OCI-LY3 (cell line): ENCODE results near the gene ZNF518B.
A peak's percentile ranks its signal among the peaks of the same experiment; 100 is the strongest.

Source experiments
- H2AFZ ChIP-seq: fragments of 200-600, 300-600 bp; shearing (Covaris generic); 2 replicates; pipeline ENCODE4 v1.6.0; 2014; ENCODE audit warnings: antibody characterized with exemption, low read depth, low read length
- H3K27ac ChIP-seq: fragments of 200-600, 300-600 bp; sonication (generic); 2 replicates; pipeline ENCODE4 v1.5.1; 2014; ENCODE audit warnings: mild to moderate bottlenecking, low read length, moderate library complexity, mixed read lengths
- H3K27me3 ChIP-seq: fragments of 200-600, 300-600 bp; sonication (generic); 2 replicates; pipeline ENCODE4 v1.6.1; 2014; ENCODE audit warnings: low read depth, low read length, mixed read lengths
- H3K36me3 ChIP-seq: fragments of 200-600, 300-600 bp; sonication (generic); replicated peaks from 2 replicates; pipeline ENCODE3; 2014; ENCODE audit warnings: low read depth, low read length, mixed read lengths
- H3K4me1 ChIP-seq: fragments of 300-600, 200-600 bp; sonication (generic); 2 replicates; pipeline ENCODE4 v1.6.1; 2014; ENCODE audit warnings: low read length, mixed read lengths
- H3K4me2 ChIP-seq: fragments of 200-600, 300-600 bp; sonication (generic); 2 replicates; pipeline ENCODE4 v1.6.1; 2014; ENCODE audit warnings: low read length, mixed read lengths
- H3K4me3 ChIP-seq: fragments of 300-600, 200-600 bp; sonication (generic); 2 replicates; pipeline ENCODE4 v1.5.1; 2014; ENCODE audit warnings: antibody characterized with exemption, mild to moderate bottlenecking, low read length, moderate library complexity
- H3K79me2 ChIP-seq: fragments of 300-600, 200-600 bp; shearing (Covaris generic); 2 replicates; pipeline ENCODE4 v1.6.1; 2014; ENCODE audit warnings: mild to moderate bottlenecking, low read length, mixed read lengths
- H3K9ac ChIP-seq: fragments of 300-600, 200-600 bp; shearing (Covaris generic); 2 replicates; pipeline ENCODE4 v1.6.0; 2014; ENCODE audit warnings: mild to moderate bottlenecking, low read length, moderate library complexity
- H3K9me3 ChIP-seq: fragments of 200-600, 300-600 bp; shearing (Covaris generic); 2 replicates; pipeline ENCODE4 v1.6.1; 2014; ENCODE audit warnings: low read length, mixed read lengths; ENCODE audit not compliant: insufficient read depth
- H4K20me1 ChIP-seq: fragments of 200-600, 300-600 bp; sonication (generic); 2 replicates; pipeline ENCODE4 v1.6.1; 2016; ENCODE audit warnings: low read length, mixed read lengths; ENCODE audit not compliant: insufficient read depth
- CTCF ChIP-seq: fragments of 200-600, 300-600 bp; sonication (generic); IDR thresholded peaks from 2 replicates; pipeline ENCODE4 v1.5.1; 2014; ENCODE audit warnings: antibody characterized with exemption, low read length, low read depth
- EZH2phosphoT487 ChIP-seq: fragments of 200-600 bp; shearing (Covaris generic); IDR thresholded peaks from 2 replicates; pipeline ENCODE4 v1.6.1; 2018; ENCODE audit warnings: antibody characterized with exemption, mixed run types, low read depth

Gene ZNF518B

GRCh38 chr4:10462876-10463275, 5.7 kb upstream of the ZNF518B start:
- Histone ChIP-seq H3K4me1 (peaks cover 4% of the 10 kb centered on the region), H3K4me2 (no peak overlapping the region), H2AFZ (no peak overlapping the region), H4K20me1 (no peaks in the 10 kb centered on the region), H3K4me3 (no peak overlapping the region), H3K9ac (no peak overlapping the region), H3K36me3 (no peaks in the 10 kb centered on the region), H3K27me3 (no peaks in the 10 kb centered on the region), H3K27ac (no peak overlapping the region), H3K79me2 (no peaks in the 10 kb centered on the region), H3K9me3 (no peaks in the 10 kb centered on the region)
- TF ChIP-seq CTCF (no peak), EZH2phosphoT487 (no peak)

GRCh38 chr4:10461850-10462400, 4.7 kb upstream of the ZNF518B start:
- H3K79me2 ChIP-seq: no peaks in the 10 kb centered on the region
- no peak overlapping the region for H3K9ac ChIP-seq
- H3K36me3 ChIP-seq: no peaks in the 10 kb centered on the region
- H2AFZ ChIP-seq: no peak overlapping the region
- no peak overlapping the region for H3K27ac ChIP-seq
- H3K9me3 ChIP-seq: no peaks in the 10 kb centered on the region
- H3K27me3 ChIP-seq: no peaks in the 10 kb centered on the region
- TF ChIP-seq CTCF (no peak), EZH2phosphoT487 (no peak)
- peaks cover 4% of the 10 kb centered on the region for H3K4me1 ChIP-seq
- H4K20me1 ChIP-seq: no peaks in the 10 kb centered on the region
- peak overlapping the region; percentile 53; the same call in 1 of the 2 replicates for H3K4me2 ChIP-seq
- no peak overlapping the region for H3K4me3 ChIP-seq

GRCh38 chr4:10461091-10461849, 4.0 kb upstream of the ZNF518B start:
- H3K79me2 ChIP-seq: no peaks in the 10 kb centered on the region
- H3K27me3 ChIP-seq: no peaks in the 10 kb centered on the region
- peak overlapping the region; percentile 82 for H3K4me2 ChIP-seq
- peak; percentile 50 for TF ChIP-seq CTCF
- TF ChIP-seq EZH2phosphoT487: no peak
- H3K9ac ChIP-seq: peak overlapping the region; percentile 52; the same call in 1 of the 2 replicates
- H4K20me1 ChIP-seq: no peaks in the 10 kb centered on the region
- no peaks in the 10 kb centered on the region for H3K36me3 ChIP-seq
- peaks cover 4% of the 10 kb centered on the region for H3K4me1 ChIP-seq
- H3K9me3 ChIP-seq: no peaks in the 10 kb centered on the region
- peak overlapping the region; percentile 79 for H3K4me3 ChIP-seq
- H2AFZ ChIP-seq: peak overlapping the region; percentile 88
- H3K27ac ChIP-seq: no peak overlapping the region

GRCh38 chr4:10460313-10461047, 3.3 kb upstream of the ZNF518B start:
- no peak for TF ChIP-seq CTCF
- no peak for TF ChIP-seq EZH2phosphoT487
- Histone ChIP-seq H3K4me3 (peak overlapping the region; percentile 79), H3K36me3 (no peaks in the 10 kb centered on the region), H3K27ac (no peak overlapping the region), H3K4me2 (peak overlapping the region; percentile 82), H3K9me3 (no peaks in the 10 kb centered on the region), H3K79me2 (no peaks in the 10 kb centered on the region), H3K27me3 (no peaks in the 10 kb centered on the region), H3K9ac (peak overlapping the region; percentile 52; the same call in 1 of the 2 replicates), H2AFZ (peak overlapping the region; percentile 88), H4K20me1 (no peaks in the 10 kb centered on the region), H3K4me1 (peaks cover 4% of the 10 kb centered on the region)
